H1 (cell line): Measurements from ENCODE around the gene NANOS2. TPM values are rescaled to one million over a fixed set of nuclear protein-coding genes. Genes with fewer than 3 reads are reported as not detected.

Source experiments
- CTCF ChIA-PET: fragments of 300-600 bp; sonication (Branson Sonifier 250); formaldehyde crosslinking; loops from one replicate; lab custom pipeline; 2021; ENCODE audit not compliant: partially characterized antibody; lab: Charles Lee
- POLR2A ChIA-PET: fragments of 300-600 bp; sonication (Branson Sonifier 250); formaldehyde crosslinking; loops from one replicate; lab custom pipeline; 2021; ENCODE audit warnings: inconsistent platforms; ENCODE audit not compliant: partially characterized antibody; lab: Charles Lee
- DNase-seq, 2 experiments: peaks; one replicate each; pipeline versions ENCODE4 v3.0.0 to v3.0.0-alpha.2; 2010 to 2022; ENCODE audit warnings: low spot score in 2 of 2, low read depth in 1 of 2, mixed read lengths in 1 of 2
- FAIRE-seq: peaks from 2 replicates; lab custom pipeline; 2011; peaks lifted over from hg19 to GRCh38; lab: Jason Lieb, UNC
- H2AFZ ChIP-seq: 2 replicates; pipeline ENCODE4 v1.8.1; 2012; ENCODE audit warnings: low read length, inconsistent platforms
- H2AK5ac ChIP-seq: 2 replicates; pipeline ENCODE4 v1.6.1; 2013; ENCODE audit warnings: low read depth, low read length
- H2BK120ac ChIP-seq: replicated peaks from 2 replicates; pipeline ENCODE3; 2013; ENCODE audit warnings: low read depth, low read length, inconsistent platforms
- H2BK12ac ChIP-seq: 2 replicates; pipeline ENCODE4 v1.6.1; 2013; ENCODE audit warnings: low read depth, low read length
- H2BK15ac ChIP-seq: 2 replicates; pipeline ENCODE4 v1.6.1; 2013; ENCODE audit warnings: low read length
- H2BK20ac ChIP-seq: 2 replicates; pipeline ENCODE4 v1.6.1; 2013; ENCODE audit warnings: low read length
- H2BK5ac ChIP-seq: 2 replicates; pipeline ENCODE4 v1.6.1; 2013; ENCODE audit warnings: low read depth, low read length
- H3K14ac ChIP-seq: 2 replicates; pipeline ENCODE4 v1.6.1; 2013; ENCODE audit warnings: inconsistent platforms; ENCODE audit not compliant: insufficient read length
- H3K18ac ChIP-seq: 2 replicates; pipeline ENCODE4 v1.6.1; 2013; ENCODE audit warnings: low read length; ENCODE audit errors: extremely low read depth
- H3K23ac ChIP-seq: 2 replicates; pipeline ENCODE4 v1.6.1; 2013; ENCODE audit warnings: inconsistent platforms; ENCODE audit not compliant: insufficient read length
- H3K23me2 ChIP-seq: 2 replicates; pipeline ENCODE4 v1.6.1; 2013; ENCODE audit warnings: low read depth, low read length
- H3K27ac ChIP-seq: 2 replicates; pipeline ENCODE4 v1.6.1; 2011; ENCODE audit warnings: low read depth, low read length, inconsistent platforms
- H3K27me3 ChIP-seq, 4 experiments: replicated peaks in 1 of 4; 1 replicate in 1 of 4; 2 replicates in 3 of 4; pipeline versions ENCODE4 v1.6.1 to v1.8.1; 2011 to 2013; ENCODE audit warnings: low read length in 3 of 4, mild to moderate bottlenecking in 3 of 4, inconsistent platforms in 2 of 4, mixed read lengths in 2 of 4, moderate library complexity in 1 of 4; ENCODE audit not compliant: control insufficient read depth in 3 of 4, insufficient read depth in 3 of 4; ENCODE audit errors: extremely low read depth in 1 of 4
- H3K36me3 ChIP-seq, 4 experiments: 2 replicates each; pipeline versions ENCODE4 v1.6.1 to v1.8.1; 2011 to 2013; ENCODE audit warnings: mild to moderate bottlenecking in 4 of 4, low read length in 3 of 4, moderate library complexity in 2 of 4, control low read depth in 1 of 4, inconsistent platforms in 1 of 4; ENCODE audit not compliant: insufficient read depth in 4 of 4, control insufficient read depth in 2 of 4
- H3K4ac ChIP-seq: replicated peaks from 2 replicates; pipeline ENCODE3; 2013; ENCODE audit warnings: low read length, low read depth, mixed read lengths, inconsistent platforms; ENCODE audit not compliant: insufficient read length
- H3K4me1 ChIP-seq, 4 experiments: replicated peaks in 1 of 4; 1 replicate in 1 of 4; 2 replicates in 3 of 4; pipeline versions ENCODE4 v1.6.1 to v1.8.1; 2011 to 2013; ENCODE audit warnings: low read length in 3 of 4, inconsistent platforms in 2 of 4, mixed read lengths in 1 of 4; ENCODE audit not compliant: insufficient read depth in 4 of 4, control insufficient read depth in 3 of 4
- H3K4me2 ChIP-seq, 2 experiments: 2 replicates each; pipeline versions ENCODE4 v1.6.1 to v1.8.1; 2011 to 2013; ENCODE audit warnings: low read depth in 2 of 2, low read length in 2 of 2, control low read depth in 1 of 2, inconsistent platforms in 1 of 2, mild to moderate bottlenecking in 1 of 2; ENCODE audit not compliant: insufficient read depth in 1 of 2
- H3K4me3 ChIP-seq, 4 experiments: fragments of 200-600, 300-600 bp in 1 of 4; sonication (generic), shearing (Covaris generic), sonication (Bioruptor Twin) in 1 of 4; 2 replicates each; pipeline versions ENCODE4 v1.5.1 to v1.8.1; 2011 to 2016; ENCODE audit warnings: low read length in 4 of 4, low read depth in 3 of 4, control low read depth in 2 of 4, inconsistent platforms in 2 of 4, mild to moderate bottlenecking in 2 of 4, mixed read lengths in 1 of 4, moderate library complexity in 1 of 4; ENCODE audit not compliant: insufficient read depth in 2 of 4; ENCODE audit errors: extremely low read depth in 1 of 4
- H3K56ac ChIP-seq: replicated peaks from 2 replicates; pipeline ENCODE3; 2013; ENCODE audit warnings: low read depth, mild to moderate bottlenecking, mixed read lengths, low read length, inconsistent platforms; ENCODE audit not compliant: insufficient read length
- H3K79me1 ChIP-seq: 2 replicates; pipeline ENCODE4 v1.6.1; 2013; ENCODE audit warnings: low read depth, low read length, control low read depth
- H3K79me2 ChIP-seq, 2 experiments: 2 replicates each; pipeline versions ENCODE4 v1.6.1 to v1.8.1; 2012 to 2013; ENCODE audit warnings: low read length in 2 of 2, mild to moderate bottlenecking in 2 of 2, inconsistent platforms in 1 of 2; ENCODE audit not compliant: insufficient read depth in 2 of 2, control insufficient read depth in 1 of 2
- H3K9ac ChIP-seq, 4 experiments: replicated peaks in 1 of 4; 1 replicate in 1 of 4; 2 replicates in 3 of 4; pipeline versions ENCODE4 v1.6.1 to v1.8.1; 2011 to 2013; ENCODE audit warnings: low read depth in 3 of 4, low read length in 3 of 4, control low read depth in 2 of 4, mild to moderate bottlenecking in 2 of 4, moderate library complexity in 2 of 4, inconsistent platforms in 1 of 4; ENCODE audit errors: extremely low read depth in 1 of 4
- H3K9me3 ChIP-seq, 2 experiments: 2 replicates each; pipeline versions ENCODE4 v1.6.1 to v1.8.1; 2012 to 2013; ENCODE audit warnings: mild to moderate bottlenecking in 2 of 2, moderate library complexity in 2 of 2, control low read depth in 1 of 2, inconsistent platforms in 1 of 2, low read depth in 1 of 2, low read length in 1 of 2, mixed read lengths in 1 of 2; ENCODE audit not compliant: insufficient read depth in 2 of 2
- H4K20me1 ChIP-seq, 2 experiments: replicated peaks in 1 of 2; 2 replicates each; pipeline versions ENCODE3 to v1.8.1; 2011 to 2013; ENCODE audit warnings: inconsistent platforms in 2 of 2, low read length in 2 of 2, mild to moderate bottlenecking in 1 of 2; ENCODE audit not compliant: insufficient read depth in 2 of 2, control insufficient read depth in 1 of 2
- H4K5ac ChIP-seq: 2 replicates; pipeline ENCODE4 v1.6.1; 2013; ENCODE audit warnings: low read length, low read depth, mixed read lengths, inconsistent platforms; ENCODE audit not compliant: insufficient read length
- H4K8ac ChIP-seq: 2 replicates; pipeline ENCODE4 v1.8.0; 2013; ENCODE audit warnings: mild to moderate bottlenecking, moderate library complexity, low read length, inconsistent platforms; ENCODE audit not compliant: insufficient read depth; ENCODE audit errors: extremely low read depth
- H4K91ac ChIP-seq: replicated peaks from 2 replicates; pipeline ENCODE3; 2013; ENCODE audit warnings: low read length, mixed read lengths, inconsistent platforms; ENCODE audit not compliant: insufficient read length
- BCL11A ChIP-seq, 2 experiments: IDR thresholded peaks; one replicate each; pipeline ENCODE4 v1.6.1; 2011; ENCODE audit warnings: low read depth in 2 of 2, low read length in 2 of 2, mild to moderate bottlenecking in 2 of 2
- HDAC2 ChIP-seq, 2 experiments: fragments of 300-600 bp in 1 of 2; sonication (generic) in 1 of 2; IDR thresholded peaks; 2 replicates each; pipeline ENCODE4 v1.6.1; 2011 to 2012; ENCODE audit warnings: low read depth in 2 of 2, low read length in 2 of 2, mild to moderate bottlenecking in 2 of 2, moderate library complexity in 2 of 2, borderline replicate concordance in 1 of 2, inconsistent platforms in 1 of 2
- PHF8 ChIP-seq: fragments of 200-600 bp; sonication (generic); conservative IDR thresholded peaks from 2 replicates; pipeline ENCODE4 v1.7.1; 2012; ENCODE audit warnings: low read depth, mild to moderate bottlenecking, inconsistent platforms, low read length, moderate library complexity
- SP1 ChIP-seq: IDR thresholded peaks from 2 replicates; pipeline ENCODE4 v1.6.1; 2011; ENCODE audit warnings: low read depth, low read length
- WGBS, 2 experiments: shearing (Covaris generic) in 1 of 2; methylation state at CpG; one replicate each; pipeline versions ENCODE4 v1.1.6 to v1.1.7; 2013 to 2015; ENCODE audit warnings: low lambda C conversion rate in 2 of 2, mixed read lengths in 2 of 2, inconsistent platforms in 1 of 2, low coverage in 1 of 2, missing lambda C conversion rate in 1 of 2; ENCODE audit not compliant: insufficient replicate concordance in 2 of 2, insufficient coverage in 1 of 2, insufficient read length in 1 of 2; ENCODE audit errors: extremely low coverage in 1 of 2, missing lambda C conversion rate in 1 of 2; 5-methylcytosine and 5-hydroxymethylcytosine counted together
- polyA plus RNA-seq, 7 experiments: library from polyadenylated mRNA; depleted of rRNA in 3 of 7; stranded (reverse) in 5 of 7; unstranded in 2 of 7; fragments of >200 nt in 5 of 7; fragments of 200-250 nt in 2 of 7; gene quantifications; 1 replicate in 5 of 7; 2 replicates in 1 of 7; 4 replicates in 1 of 7; pipeline versions ENCODE4 v1.2.1 to v1.2.3, GENCODE V29; 2011 to 2013; ENCODE audit warnings: missing spikeins in 2 of 7, mixed read lengths in 2 of 7
- total RNA-seq: library from RNA; stranded (reverse); fragmentation: NEBNext Ultra II Directional; extraction: Animal tissue kit (Norgen Biotek cat#: 25700); gene quantifications from 2 replicates; pipeline ENCODE4 v1.2.1, GENCODE V29; 2021
- TF ChIP-seq, protein P1 (sequence below): IDR thresholded peaks from 2 replicates; pipeline ENCODE4 v1.6.1; 2012; ENCODE audit warnings: low read length, inconsistent platforms
- TF ChIP-seq, protein P2 (sequence below), 3 experiments: IDR thresholded peaks; 1 replicate in 2 of 3; 2 replicates in 1 of 3; pipeline versions ENCODE4 v1.5.1 to v1.6.1; 2011; ENCODE audit warnings: low read length in 3 of 3, mild to moderate bottlenecking in 3 of 3, inconsistent platforms in 2 of 3, low read depth in 1 of 3, moderate library complexity in 1 of 3; ENCODE audit not compliant: insufficient read depth in 1 of 3; ENCODE audit errors: control extremely low read depth in 1 of 3

Gene NANOS2
- total and polyA plus RNA-seq, 2 of the 8 experiments (the other 6 are each of a cell fraction or from before 2014, with no cell fraction given), result 0.20 TPM; not detected in 1

- H3K36me3 ChIP-seq, result peaks cover 0 to 5% (median 3%) of the 10 kb centered on the region in 4 experiments; a peak in 3 of 8 replicates
- FAIRE-seq (no peak), DNase-seq (no peak)
- TF ChIP-seq HDAC2 (IDR thresholded peaks at IDR 0.05; ENCODE audit: borderline replicate concordance in 1 of 2, low read depth in 2 of 2, low read length in 2 of 2) (no peak), SP1 (no peak), BCL11A (IDR thresholded peaks at IDR 0.05; ENCODE audit: low read depth in 2 of 2, low read length in 2 of 2) (no peak), PHF8 (no peak)
- TF ChIP-seq, protein P1, sequence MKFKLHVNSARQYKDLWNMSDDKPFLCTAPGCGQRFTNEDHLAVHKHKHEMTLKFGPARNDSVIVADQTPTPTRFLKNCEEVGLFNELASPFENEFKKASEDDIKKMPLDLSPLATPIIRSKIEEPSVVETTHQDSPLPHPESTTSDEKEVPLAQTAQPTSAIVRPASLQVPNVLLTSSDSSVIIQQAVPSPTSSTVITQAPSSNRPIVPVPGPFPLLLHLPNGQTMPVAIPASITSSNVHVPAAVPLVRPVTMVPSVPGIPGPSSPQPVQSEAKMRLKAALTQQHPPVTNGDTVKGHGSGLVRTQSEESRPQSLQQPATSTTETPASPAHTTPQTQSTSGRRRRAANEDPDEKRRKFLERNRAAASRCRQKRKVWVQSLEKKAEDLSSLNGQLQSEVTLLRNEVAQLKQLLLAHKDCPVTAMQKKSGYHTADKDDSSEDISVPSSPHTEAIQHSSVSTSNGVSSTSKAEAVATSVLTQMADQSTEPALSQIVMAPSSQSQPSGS, result no peak
- TF ChIP-seq, protein P2, sequence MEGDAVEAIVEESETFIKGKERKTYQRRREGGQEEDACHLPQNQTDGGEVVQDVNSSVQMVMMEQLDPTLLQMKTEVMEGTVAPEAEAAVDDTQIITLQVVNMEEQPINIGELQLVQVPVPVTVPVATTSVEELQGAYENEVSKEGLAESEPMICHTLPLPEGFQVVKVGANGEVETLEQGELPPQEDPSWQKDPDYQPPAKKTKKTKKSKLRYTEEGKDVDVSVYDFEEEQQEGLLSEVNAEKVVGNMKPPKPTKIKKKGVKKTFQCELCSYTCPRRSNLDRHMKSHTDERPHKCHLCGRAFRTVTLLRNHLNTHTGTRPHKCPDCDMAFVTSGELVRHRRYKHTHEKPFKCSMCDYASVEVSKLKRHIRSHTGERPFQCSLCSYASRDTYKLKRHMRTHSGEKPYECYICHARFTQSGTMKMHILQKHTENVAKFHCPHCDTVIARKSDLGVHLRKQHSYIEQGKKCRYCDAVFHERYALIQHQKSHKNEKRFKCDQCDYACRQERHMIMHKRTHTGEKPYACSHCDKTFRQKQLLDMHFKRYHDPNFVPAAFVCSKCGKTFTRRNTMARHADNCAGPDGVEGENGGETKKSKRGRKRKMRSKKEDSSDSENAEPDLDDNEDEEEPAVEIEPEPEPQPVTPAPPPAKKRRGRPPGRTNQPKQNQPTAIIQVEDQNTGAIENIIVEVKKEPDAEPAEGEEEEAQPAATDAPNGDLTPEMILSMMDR (IDR thresholded peaks at IDR 0.05; ENCODE audit: control extremely low read depth in 1 of 3, insufficient read depth in 1 of 3, low read depth in 1 of 3, low read length in 3 of 3), result no peak
- H2AFZ ChIP-seq, result 0 out of 2 replicates have a peak overlapping the region, but pooled peaks have one; percentile 93
- peak overlapping the region in 1 of 4 experiments; percentile 47; a peak in 1 of 7 replicates for H3K9ac ChIP-seq
- peaks cover 0 to 3% (median 0%) of the 10 kb centered on the region in 4 experiments; a peak in 3 of 7 replicates for H3K4me1 ChIP-seq
- H3K14ac ChIP-seq, result no peak overlapping the region
- H4K5ac ChIP-seq, result no peak overlapping the region
- peak overlapping the region in 2 of 4 experiments; percentile 69 to 73; a peak in 4 of 8 replicates for H3K4me3 ChIP-seq
- H3K18ac ChIP-seq, result no peak overlapping the region
- peaks cover 10% of the 10 kb centered on the region for H3K23me2 ChIP-seq
- no peak overlapping the region for H4K91ac ChIP-seq
- peak overlapping the region; percentile 21; the same call in 1 of the 2 replicates for H3K27ac ChIP-seq
- 0 out of 2 replicates have a peak overlapping the region, but pooled peaks have one; percentile 7 for H4K8ac ChIP-seq
- H2BK20ac ChIP-seq, result no peak overlapping the region
- no peaks in the 10 kb centered on the region for H3K79me2 ChIP-seq
- ChIA-PET CTCF (interaction anchor here (1.2 to 2.2 kb wide), 4 partner anchors 14 to 41 kb away, joined by 3 to 7 read pairs (median 4); partner anchors contain the start of gene CCDC61), POLR2A (interaction anchor here (1.4 to 3.5 kb wide), 3 partner anchors 22 to 51 kb away, joined by 4 to 18 read pairs (median 6); partner anchors contain the start of genes MYPOP and NOVA2)
- no peak overlapping the region for H2AK5ac ChIP-seq
- H3K4me2 ChIP-seq, result peak overlapping the region in 1 of 2 experiments; percentile 87; a peak in 1 of 4 replicates
- WGBS, 2 experiments, result 87% methylated on average over 8 of the region's 8 CpGs; no CpG with 5 or more reads in 1 of the 2 experiments
- no peak overlapping the region for H3K56ac ChIP-seq
- no peaks in the 10 kb centered on the region for H3K27me3 ChIP-seq
- H3K23ac ChIP-seq, result no peak overlapping the region
- H3K9me3 ChIP-seq, result no peaks in the 10 kb centered on the region
- no peaks in the 10 kb centered on the region for H3K79me1 ChIP-seq
- peaks cover 2 to 4% of the 10 kb centered on the region in 2 experiments for H4K20me1 ChIP-seq
- H3K4ac ChIP-seq, result no peak overlapping the region
- no peak overlapping the region for H2BK120ac ChIP-seq
- no peak overlapping the region for H2BK15ac ChIP-seq
- no peak overlapping the region for H2BK5ac ChIP-seq
- peak overlapping the region; percentile 40; the same call in 1 of the 2 replicates for H2BK12ac ChIP-seq
Measured at GRCh38 chr19:45953676-45954075, 39.1 kb upstream of the NANOS2 start.
